Measurements from ENCODE around the gene MTHFS. TPM values are rescaled to one million over a fixed set of nuclear protein-coding genes. Genes with fewer than 3 reads are reported as not detected.

MTHFS gene
- total RNA-seq, 1 experiment from 2014 or later = 48.2 TPM

DNA sequence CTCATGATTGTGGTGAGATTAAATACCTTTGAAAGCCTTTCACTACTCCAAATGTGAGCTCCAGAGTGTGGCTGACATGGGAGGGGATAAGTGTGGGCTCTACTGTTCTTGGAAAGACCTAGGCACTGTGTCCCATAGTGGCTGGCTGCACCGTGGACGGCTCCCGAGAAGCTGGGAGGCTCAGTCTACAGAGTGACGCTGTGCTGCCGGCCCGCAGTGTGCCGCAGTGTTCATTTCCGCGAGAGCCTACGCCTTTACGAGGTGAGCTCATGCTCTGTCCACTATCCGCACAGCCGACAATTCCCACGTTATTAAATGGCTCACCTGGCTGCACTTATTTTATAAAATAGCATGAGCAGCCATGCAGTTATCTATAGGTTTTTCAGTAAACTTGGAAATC is 66.9 kb downstream of the MTHFS start:
- H3K4me1 ChIP-seq = no peaks in the 10 kb centered on the region

DNA sequence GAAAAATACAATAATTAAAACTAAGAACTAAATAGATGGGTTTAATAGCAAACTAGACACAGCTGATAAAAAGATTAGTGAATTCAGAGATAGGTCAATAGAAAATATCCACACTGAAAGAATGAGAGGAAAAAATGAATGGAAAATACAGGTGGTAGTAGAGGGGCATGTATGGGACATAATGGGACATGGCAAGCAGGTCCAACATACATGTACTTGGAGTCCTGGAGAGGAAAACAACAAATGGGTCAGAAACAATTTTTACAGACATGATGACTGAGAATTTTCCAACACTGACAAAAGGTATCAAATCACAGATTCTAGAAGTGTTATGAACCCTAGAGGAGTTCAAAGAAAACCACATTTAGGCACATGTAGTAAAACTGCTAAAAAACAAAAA is 68.4 kb downstream of the MTHFS start:
- Histone ChIP-seq H3K9me3 (no peaks in the 10 kb centered on the region), H3K27me3 (replicated peaks; ENCODE audit: control insufficient read depth, insufficient read depth, low read length) (no peaks in the 10 kb centered on the region), H3K4me3 (ENCODE audit: low read depth, low read length) (no peak overlapping the region), H3K4me1 (no peaks in the 10 kb centered on the region), H3K36me3 (ENCODE audit: control insufficient read depth, insufficient read depth, low read length) (no peaks in the 10 kb centered on the region; the same call in 1 of the 2 replicates)
- ChIA-PET CTCF (no interaction called here), POLR2A (no interaction called here)
- Mint-ChIP-seq H3K36me3 (ENCODE audit: insufficient read depth, unreplicated experiment) (peaks cover 9% of the 10 kb centered on the region), H3K4me1 (ENCODE audit: low read depth, unreplicated experiment) (no peaks in the 10 kb centered on the region), H3K27me3 (ENCODE audit: insufficient read depth, unreplicated experiment) (no peaks in the 10 kb centered on the region), H3K9me3 (ENCODE audit: unreplicated experiment) (no peaks in the 10 kb centered on the region), H3K27ac (ENCODE audit: unreplicated experiment) (no peak overlapping the region), H3K4me3 (ENCODE audit: unreplicated experiment) (no peak overlapping the region)
- TF ChIP-seq, protein P1, sequence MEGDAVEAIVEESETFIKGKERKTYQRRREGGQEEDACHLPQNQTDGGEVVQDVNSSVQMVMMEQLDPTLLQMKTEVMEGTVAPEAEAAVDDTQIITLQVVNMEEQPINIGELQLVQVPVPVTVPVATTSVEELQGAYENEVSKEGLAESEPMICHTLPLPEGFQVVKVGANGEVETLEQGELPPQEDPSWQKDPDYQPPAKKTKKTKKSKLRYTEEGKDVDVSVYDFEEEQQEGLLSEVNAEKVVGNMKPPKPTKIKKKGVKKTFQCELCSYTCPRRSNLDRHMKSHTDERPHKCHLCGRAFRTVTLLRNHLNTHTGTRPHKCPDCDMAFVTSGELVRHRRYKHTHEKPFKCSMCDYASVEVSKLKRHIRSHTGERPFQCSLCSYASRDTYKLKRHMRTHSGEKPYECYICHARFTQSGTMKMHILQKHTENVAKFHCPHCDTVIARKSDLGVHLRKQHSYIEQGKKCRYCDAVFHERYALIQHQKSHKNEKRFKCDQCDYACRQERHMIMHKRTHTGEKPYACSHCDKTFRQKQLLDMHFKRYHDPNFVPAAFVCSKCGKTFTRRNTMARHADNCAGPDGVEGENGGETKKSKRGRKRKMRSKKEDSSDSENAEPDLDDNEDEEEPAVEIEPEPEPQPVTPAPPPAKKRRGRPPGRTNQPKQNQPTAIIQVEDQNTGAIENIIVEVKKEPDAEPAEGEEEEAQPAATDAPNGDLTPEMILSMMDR (IDR thresholded peaks at IDR 0.05; ENCODE audit: insufficient read depth in 1 of 2, low read depth in 1 of 2, low read length in 1 of 2, severe bottlenecking in 1 of 2, unreplicated experiment in 1 of 2) = no peak
- intact Hi-C loops (cut with micrococcal nuclease; ENCODE audit: unreplicated experiment) = no loop called here
- no peak for DNase-seq
- BruUV-seq (replicated peaks) = no TSS peak

More for the DNA sequence above, 66.9 kb downstream of the MTHFS start:
- Mint-ChIP-seq H3K9me3 (ENCODE audit: unreplicated experiment) (no peaks in the 10 kb centered on the region), H3K4me1 (ENCODE audit: low read depth, unreplicated experiment) (no peaks in the 10 kb centered on the region), H3K27me3 (ENCODE audit: insufficient read depth, unreplicated experiment) (no peaks in the 10 kb centered on the region), H3K27ac (ENCODE audit: unreplicated experiment) (no peak overlapping the region), H3K36me3 (ENCODE audit: insufficient read depth, unreplicated experiment) (peaks cover 19% of the 10 kb centered on the region), H3K4me3 (ENCODE audit: unreplicated experiment) (no peak overlapping the region)
- no TSS peak for BruUV-seq (replicated peaks)
- no peaks in the 10 kb centered on the region for H3K9me3 ChIP-seq
- no peaks in the 10 kb centered on the region for H3K27me3 ChIP-seq (replicated peaks; ENCODE audit: control insufficient read depth, insufficient read depth, low read length)
- H3K36me3 ChIP-seq (ENCODE audit: control insufficient read depth, insufficient read depth, low read length) = no peaks in the 10 kb centered on the region; the same call in 1 of the 2 replicates
- intact Hi-C loops (cut with micrococcal nuclease; ENCODE audit: unreplicated experiment) = no loop called here
- CTCF ChIA-PET = no interaction called here
- DNase-seq = no peak
- H3K4me3 ChIP-seq (ENCODE audit: low read depth, low read length) = no peak overlapping the region
- TF ChIP-seq, protein P1 (IDR thresholded peaks at IDR 0.05; ENCODE audit: insufficient read depth in 1 of 2, low read depth in 1 of 2, low read length in 1 of 2, severe bottlenecking in 1 of 2, unreplicated experiment in 1 of 2) = no peak
- POLR2A ChIA-PET = no interaction called here

DNA sequence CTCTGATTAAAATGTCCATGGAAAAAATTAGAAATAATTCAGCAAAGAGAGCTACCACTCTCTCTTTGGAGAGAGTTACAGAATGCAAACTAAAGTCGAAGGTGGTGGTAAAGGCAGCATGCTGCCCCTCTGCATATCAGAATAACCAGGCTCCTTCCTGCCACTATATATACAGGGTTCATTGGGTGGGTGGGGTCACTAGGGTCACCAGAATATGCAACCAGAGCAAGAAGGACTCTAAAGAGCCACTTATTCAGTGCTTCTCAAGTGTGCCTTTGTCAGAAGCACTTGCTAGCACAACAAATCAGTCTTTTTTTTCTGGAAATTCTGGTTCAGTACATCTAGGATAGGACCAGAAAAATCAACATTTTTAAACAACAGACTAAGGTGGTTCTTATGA is 70.0 kb downstream of the MTHFS start:
- no peaks in the 10 kb centered on the region for H3K9me3 Mint-ChIP-seq (ENCODE audit: unreplicated experiment)
- POLR2A ChIA-PET = no interaction called here
- BruUV-seq (replicated peaks) = no TSS peak
- no peaks in the 10 kb centered on the region for H3K9me3 ChIP-seq
- H3K36me3 Mint-ChIP-seq (ENCODE audit: insufficient read depth, unreplicated experiment) = peaks cover 3% of the 10 kb centered on the region
- intact Hi-C loops (cut with micrococcal nuclease; ENCODE audit: unreplicated experiment) = no loop called here
- TF ChIP-seq, protein P1 (IDR thresholded peaks at IDR 0.05; ENCODE audit: insufficient read depth in 1 of 2, low read depth in 1 of 2, low read length in 1 of 2, severe bottlenecking in 1 of 2, unreplicated experiment in 1 of 2) = no peak
- H3K27me3 ChIP-seq (replicated peaks; ENCODE audit: control insufficient read depth, insufficient read depth, low read length) = no peaks in the 10 kb centered on the region
- no peak overlapping the region for H3K27ac Mint-ChIP-seq (ENCODE audit: unreplicated experiment)
- no peaks in the 10 kb centered on the region for H3K27me3 Mint-ChIP-seq (ENCODE audit: insufficient read depth, unreplicated experiment)
- CTCF ChIA-PET = no interaction called here
- H3K4me3 Mint-ChIP-seq (ENCODE audit: unreplicated experiment) = no peak overlapping the region
- no peaks in the 10 kb centered on the region for H3K4me1 Mint-ChIP-seq (ENCODE audit: low read depth, unreplicated experiment)
- H3K4me1 ChIP-seq = no peaks in the 10 kb centered on the region
- H3K4me3 ChIP-seq (ENCODE audit: low read depth, low read length) = no peak overlapping the region
- H3K36me3 ChIP-seq (ENCODE audit: control insufficient read depth, insufficient read depth, low read length) = no peaks in the 10 kb centered on the region
- DNase-seq = no peak

All from Caco-2 (cell line).